Fibroblast of lung (primary cell): Measurements from ENCODE around the gene PDE4B. TPM values are rescaled to one million over a fixed set of nuclear protein-coding genes. Genes with fewer than 3 reads are reported as not detected.

Source experiments
- DNase-seq, 2 donors: peaks; one replicate each; pipeline versions ENCODE4 v3.0.0 to v3.0.0-alpha.2; 2010; ENCODE audit warnings: low read depth in 2 of 2
- H2AFZ ChIP-seq: 2 replicates; pipeline ENCODE4 v1.5.1; 2012; ENCODE audit warnings: low read length, control low read depth, inconsistent platforms
- H3K27ac ChIP-seq: 2 replicates; pipeline ENCODE4 v1.5.1; 2011; ENCODE audit warnings: low read length, control low read depth; ENCODE audit not compliant: insufficient read depth
- H3K27me3 ChIP-seq: 2 replicates; pipeline ENCODE4 v1.5.1; 2011; ENCODE audit warnings: mild to moderate bottlenecking, low read length; ENCODE audit not compliant: control insufficient read depth, insufficient read depth
- H3K36me3 ChIP-seq: 2 replicates; pipeline ENCODE4 v1.5.1; 2011; ENCODE audit warnings: low read length; ENCODE audit not compliant: control insufficient read depth, insufficient read depth
- H3K4me1 ChIP-seq: 2 replicates; pipeline ENCODE4 v1.5.1; 2011; ENCODE audit warnings: low read length; ENCODE audit not compliant: control insufficient read depth, insufficient read depth; ENCODE audit errors: extremely low read depth
- H3K4me2 ChIP-seq: 2 replicates; pipeline ENCODE4 v1.5.1; 2011; ENCODE audit warnings: low read length, control low read depth; ENCODE audit not compliant: insufficient read depth; ENCODE audit errors: extremely low read depth
- H3K4me3 ChIP-seq, 4 experiments: fragments of 200-600 bp in 1 of 4; sonication (generic) in 1 of 4; replicated peaks in 1 of 4; 2 replicates each; pipeline ENCODE4 v1.5.1; 2011 to 2016; ENCODE audit warnings: low read length in 4 of 4, low read depth in 3 of 4, mild to moderate bottlenecking in 3 of 4, control low read depth in 2 of 4, inconsistent platforms in 1 of 4, mixed read lengths in 1 of 4; ENCODE audit not compliant: insufficient read depth in 1 of 4; ENCODE audit errors: control extremely low read depth in 1 of 4
- H3K79me2 ChIP-seq: 2 replicates; pipeline ENCODE4 v1.5.1; 2012; ENCODE audit warnings: mild to moderate bottlenecking, low read length, inconsistent platforms; ENCODE audit not compliant: control insufficient read depth, insufficient read depth
- H3K9ac ChIP-seq: 2 replicates; pipeline ENCODE4 v1.5.1; 2011; ENCODE audit warnings: mild to moderate bottlenecking, low read length, control low read depth; ENCODE audit not compliant: insufficient read depth
- H3K9me3 ChIP-seq: 2 replicates; pipeline ENCODE4 v1.5.1; 2012; ENCODE audit warnings: low read depth, low read length; ENCODE audit not compliant: control insufficient read depth, insufficient read depth
- H4K20me1 ChIP-seq: 2 replicates; pipeline ENCODE4 v1.5.1; 2011; ENCODE audit warnings: low read length; ENCODE audit not compliant: control insufficient read depth, insufficient read depth; ENCODE audit errors: extremely low read depth
- CTCF ChIP-seq, 2 donors: IDR thresholded peaks in 1 of 2; conservative IDR thresholded peaks in 1 of 2; 1 replicate in 1 of 2; 2 replicates in 1 of 2; pipeline ENCODE4 v1.5.1; 2011 to 2012; ENCODE audit warnings: low read length in 2 of 2, control low read depth in 1 of 2, inconsistent platforms in 1 of 2, low read depth in 1 of 2, mild to moderate bottlenecking in 1 of 2
- EZH2 ChIP-seq: IDR thresholded peaks from 2 replicates; pipeline ENCODE4 v1.5.1; 2012; ENCODE audit warnings: low read length, control low read depth, mild to moderate bottlenecking; ENCODE audit errors: missing control alignments
- polyA plus RNA-seq, 2 donors: library from polyadenylated mRNA; depleted of rRNA in 1 of 2; stranded (reverse) in 1 of 2; unstranded in 1 of 2; fragments of >200 nt; gene quantifications; 2 replicates each; pipeline ENCODE4 v1.2.1, GENCODE V29; 2011 to 2012; ENCODE audit warnings: missing spikeins in 1 of 2
- total RNA-seq: library from RNA; depleted of rRNA; stranded (reverse); fragments of >200 nt; gene quantifications from 2 replicates; pipeline ENCODE4 v1.2.1, GENCODE V29; 2014

The PDE4B gene
- total and polyA plus RNA-seq, 2 donors (not counting 1 experiment from before 2014, with no cell fraction given), result 3.7 to 19.8 TPM

- Histone ChIP-seq H3K27me3 (no peaks in the 10 kb centered on the region), H3K4me3 (no peak overlapping the region), H3K79me2 (no peaks in the 10 kb centered on the region), H2AFZ (no peak overlapping the region), H3K9me3 (no peaks in the 10 kb centered on the region), H3K36me3 (no peaks in the 10 kb centered on the region), H3K27ac (no peak overlapping the region), H3K9ac (no peak overlapping the region), H4K20me1 (no peaks in the 10 kb centered on the region), H3K4me1 (no peaks in the 10 kb centered on the region), H3K4me2 (no peak overlapping the region)
- TF ChIP-seq CTCF (conservative IDR thresholded peaks at IDR 0.05 in 1 of 2, IDR thresholded peaks at IDR 0.05 in 1 of 2; ENCODE audit: low read depth in 1 of 2, low read length in 2 of 2) (no peak), EZH2 (no peak)
- no peak for DNase-seq
Observed at GRCh38 chr1:66025188-66025587, 232.5 kb downstream of the PDE4B start.

- Histone ChIP-seq H3K4me3 (no peak overlapping the region), H3K79me2 (no peaks in the 10 kb centered on the region), H4K20me1 (no peaks in the 10 kb centered on the region), H2AFZ (no peak overlapping the region), H3K36me3 (no peaks in the 10 kb centered on the region), H3K4me2 (no peak overlapping the region), H3K4me1 (no peaks in the 10 kb centered on the region), H3K27me3 (no peaks in the 10 kb centered on the region), H3K9me3 (no peaks in the 10 kb centered on the region), H3K9ac (no peak overlapping the region), H3K27ac (no peak overlapping the region)
- DNase-seq, result no peak
- no peak for TF ChIP-seq EZH2
- TF ChIP-seq CTCF (conservative IDR thresholded peaks at IDR 0.05 in 1 of 2, IDR thresholded peaks at IDR 0.05 in 1 of 2; ENCODE audit: low read depth in 1 of 2, low read length in 2 of 2), result no peak
Observed at GRCh38 chr1:66028035-66028434, 235.3 kb downstream of the PDE4B start.

- Histone ChIP-seq H3K36me3 (no peaks in the 10 kb centered on the region), H3K9ac (no peak overlapping the region), H3K27me3 (no peaks in the 10 kb centered on the region), H3K4me3 (no peak overlapping the region), H4K20me1 (no peaks in the 10 kb centered on the region), H3K4me2 (no peak overlapping the region), H3K4me1 (no peaks in the 10 kb centered on the region), H3K27ac (no peak overlapping the region), H2AFZ (no peak overlapping the region), H3K9me3 (no peaks in the 10 kb centered on the region), H3K79me2 (no peaks in the 10 kb centered on the region)
- DNase-seq, result no peak
- TF ChIP-seq EZH2 (no peak), CTCF (conservative IDR thresholded peaks at IDR 0.05 in 1 of 2, IDR thresholded peaks at IDR 0.05 in 1 of 2; ENCODE audit: low read depth in 1 of 2, low read length in 2 of 2) (no peak)
Observed at GRCh38 chr1:66033781-66034180, 241.1 kb downstream of the PDE4B start.
